ENCODE results near the gene OXA1L.
"Not testable (repeated sequence)": the region's sequence is repeated elsewhere in the genome, so short reads cannot be mapped to it uniquely, and the experiment has no call there.

Gene OXA1L

DNA sequence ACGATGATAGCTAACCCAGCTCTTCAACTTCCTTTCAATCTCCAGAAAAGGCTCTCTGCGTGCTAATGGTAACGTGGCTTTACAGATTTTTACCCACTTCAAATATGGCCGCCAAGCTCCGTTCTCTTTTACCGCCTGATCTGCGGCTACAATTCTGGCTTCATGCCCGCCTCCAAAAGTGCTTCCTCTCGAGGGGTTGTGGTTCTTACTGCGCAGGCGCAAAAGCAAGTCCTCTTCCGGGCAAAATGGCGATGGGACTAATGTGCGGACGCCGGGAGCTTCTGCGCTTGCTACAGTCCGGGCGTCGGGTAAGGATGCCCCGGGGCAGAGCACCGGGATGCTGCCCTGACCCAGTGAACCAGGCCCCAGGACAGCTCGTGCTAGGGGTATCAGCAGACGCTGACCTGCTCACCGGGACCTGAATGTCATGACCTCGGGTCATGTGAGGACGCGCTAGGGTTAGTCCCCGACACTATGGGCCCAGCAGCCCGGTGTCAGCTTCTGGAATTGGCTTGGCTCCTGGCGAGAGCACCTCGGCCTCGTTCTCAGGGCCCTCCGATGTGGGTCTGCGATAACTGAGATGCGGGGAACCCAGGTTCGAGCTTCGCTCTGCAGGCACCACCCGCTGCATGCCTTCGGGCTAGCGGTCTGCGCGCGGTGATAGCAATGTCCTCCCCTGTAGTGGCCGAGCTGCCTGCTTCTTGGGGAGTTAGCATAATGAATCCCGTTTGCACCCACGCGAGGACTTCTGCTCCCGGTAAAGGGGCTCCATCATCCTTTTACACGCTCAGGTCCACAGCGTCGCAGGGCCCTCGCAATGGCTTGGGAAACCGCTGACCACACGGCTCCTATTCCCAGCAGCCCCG, at the start of gene OXA1L:
TSS of gene OXA1L (plus strand) at position 232 of the 866 bp plus-strand sequence. CDS start at position 246, 14 bp downstream.
- peak; percentile 83 for FAIRE-seq

DNA sequence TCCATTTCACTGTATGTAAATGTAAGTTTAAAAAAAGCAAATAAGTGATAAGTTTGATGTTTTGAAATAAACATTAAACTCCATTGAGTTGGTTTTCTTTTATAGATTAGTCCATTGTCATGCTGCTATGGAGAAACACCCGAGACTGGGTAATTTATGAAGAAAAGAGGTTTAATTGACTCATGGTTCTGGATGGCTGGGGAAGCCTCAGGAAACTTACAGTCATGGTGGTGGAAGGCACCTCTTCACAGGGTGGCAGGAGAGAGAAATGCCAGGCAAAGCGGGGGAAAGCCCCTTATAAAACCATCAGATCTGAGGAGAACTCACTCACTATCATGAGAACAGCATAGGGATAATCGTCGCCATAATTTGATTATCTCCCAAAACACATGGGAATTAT, 48.4 kb upstream of the OXA1L start:
- FAIRE-seq, result no peak

DNA sequence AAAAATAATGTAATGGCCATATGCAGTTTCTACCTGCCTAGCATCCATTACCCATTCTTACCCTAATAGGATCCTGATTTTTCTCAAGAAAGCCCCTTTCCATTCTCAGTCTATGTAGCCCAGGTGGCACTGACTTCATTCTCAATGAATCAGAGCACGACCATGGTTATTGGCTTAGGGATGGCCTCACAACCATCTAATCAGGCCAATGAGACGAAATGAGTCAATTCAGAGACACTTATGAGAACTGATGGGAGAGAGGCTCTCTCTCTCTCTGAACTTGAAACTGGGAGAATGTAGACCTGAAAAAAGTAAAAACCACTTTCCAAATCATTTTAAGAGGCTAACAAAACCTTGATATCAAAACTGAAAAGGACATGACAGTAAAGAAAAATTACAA, 45.3 kb upstream of the OXA1L start:
- no peak for FAIRE-seq

DNA sequence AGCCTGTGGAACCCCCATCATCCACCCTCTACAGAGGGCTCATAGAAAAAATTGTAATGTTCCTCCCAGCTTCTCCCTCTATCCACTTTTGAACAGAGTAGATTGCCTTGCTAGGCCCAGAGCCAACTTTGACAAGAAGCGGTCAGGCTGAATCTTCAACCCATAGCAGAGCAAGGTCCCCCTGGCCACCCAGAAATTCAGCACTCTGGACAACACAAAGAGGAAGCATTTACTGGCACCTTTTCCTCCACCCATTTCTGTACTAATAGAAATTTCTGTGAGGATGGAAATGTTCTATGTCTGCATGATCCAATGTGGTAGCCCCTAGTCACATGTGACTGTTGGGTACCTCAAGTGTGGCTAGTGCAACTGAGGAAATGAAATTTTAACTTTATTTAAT, 42.7 kb upstream of the OXA1L start:
- no peak for FAIRE-seq

DNA sequence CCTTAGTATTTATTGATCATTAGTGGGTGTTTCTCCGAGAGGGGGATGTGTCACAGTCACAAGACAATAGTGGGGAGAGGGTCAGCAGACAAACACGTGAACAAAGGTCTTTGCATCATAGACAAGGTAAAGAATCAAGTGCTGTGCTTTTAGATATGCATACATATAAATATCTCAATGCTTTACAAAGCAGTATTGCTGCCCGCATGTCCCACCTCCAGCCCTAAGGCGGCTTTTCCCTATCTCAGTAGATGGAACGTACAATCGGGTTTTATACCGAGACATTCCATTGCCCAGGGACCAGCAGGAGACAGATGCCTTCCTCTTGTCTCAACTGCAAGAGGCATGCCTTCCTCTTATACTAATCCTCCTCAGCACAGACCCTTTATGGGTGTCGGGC, 41.6 kb upstream of the OXA1L start:
- not testable (repeated sequence) for FAIRE-seq

DNA sequence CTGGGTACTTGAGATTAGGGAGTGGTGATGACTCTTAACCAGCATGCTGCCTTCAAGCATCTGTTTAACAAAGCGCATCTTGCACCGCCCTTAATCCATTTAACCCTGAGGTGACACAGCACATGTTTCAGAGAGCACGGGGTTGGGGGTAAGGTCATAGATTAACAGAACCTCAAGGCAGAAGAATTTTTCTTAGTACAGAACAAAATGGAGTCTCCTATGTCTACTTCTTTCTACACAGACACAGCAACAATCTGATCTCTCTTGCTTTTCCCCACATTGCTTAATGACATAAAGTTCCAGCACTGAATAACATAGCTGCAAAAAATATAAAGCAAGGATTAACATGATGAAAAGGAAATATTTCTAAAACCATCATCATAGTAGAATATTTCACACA, 41.1 kb upstream of the OXA1L start:
- FAIRE-seq, result not testable (repeated sequence)

DNA sequence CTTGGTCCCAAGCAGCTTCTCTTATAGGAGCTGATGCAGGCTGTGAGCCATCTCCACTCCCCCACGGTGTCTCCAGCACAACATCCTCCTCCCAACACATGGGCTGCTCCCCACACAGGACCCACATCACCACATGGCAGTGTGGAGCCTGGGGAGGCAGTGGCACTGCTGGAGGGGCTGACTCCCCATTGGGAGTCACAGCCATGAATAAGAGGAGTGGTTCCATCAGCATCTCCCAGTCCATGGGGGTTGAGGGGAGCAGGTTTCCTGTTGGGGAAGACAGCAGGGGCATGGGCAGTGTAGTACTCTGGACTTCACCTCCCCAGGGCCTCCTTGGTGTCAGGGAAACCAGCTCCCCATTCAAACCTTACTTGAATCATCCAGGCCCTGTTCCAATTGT, 40.5 kb upstream of the OXA1L start:
- FAIRE-seq, result no peak

DNA sequence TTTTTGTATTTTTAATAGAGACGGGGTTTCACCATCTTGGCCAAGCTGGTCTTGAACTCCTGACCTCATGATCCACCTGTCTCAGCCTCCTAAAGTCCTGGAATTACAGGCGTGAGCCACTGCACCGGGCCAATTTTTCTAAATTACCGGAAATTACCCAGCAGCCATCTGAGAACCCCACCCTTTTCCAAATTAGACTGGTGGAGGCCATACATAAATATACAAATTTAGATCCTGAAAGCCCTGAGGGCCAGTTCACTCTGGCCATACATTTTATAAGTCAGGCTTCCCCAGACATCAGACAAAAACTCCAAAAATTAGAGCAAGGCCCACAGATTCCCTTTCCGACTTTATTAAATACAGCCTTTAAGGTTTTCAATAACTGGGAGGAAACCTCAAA, 34.4 kb upstream of the OXA1L start:
- not testable (repeated sequence) for FAIRE-seq

DNA sequence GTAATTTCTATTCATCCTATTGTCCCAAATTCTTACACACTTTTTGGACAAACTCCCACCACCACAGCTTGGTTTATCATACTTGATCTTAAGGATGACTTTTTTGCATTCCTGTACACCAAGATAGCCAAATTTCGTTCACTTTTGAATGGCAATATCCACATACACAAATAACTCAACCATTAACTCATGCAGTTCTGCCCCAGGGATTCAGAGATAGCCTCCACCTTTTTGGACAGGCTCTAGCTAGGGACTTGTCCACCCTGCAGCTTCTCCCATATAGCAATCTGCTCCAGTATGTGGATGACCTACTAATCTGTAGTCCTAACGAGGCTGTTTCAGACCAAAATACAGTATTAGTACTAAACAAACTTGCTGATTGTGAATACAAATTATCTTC, 32.7 kb upstream of the OXA1L start:
- no peak for FAIRE-seq

DNA sequence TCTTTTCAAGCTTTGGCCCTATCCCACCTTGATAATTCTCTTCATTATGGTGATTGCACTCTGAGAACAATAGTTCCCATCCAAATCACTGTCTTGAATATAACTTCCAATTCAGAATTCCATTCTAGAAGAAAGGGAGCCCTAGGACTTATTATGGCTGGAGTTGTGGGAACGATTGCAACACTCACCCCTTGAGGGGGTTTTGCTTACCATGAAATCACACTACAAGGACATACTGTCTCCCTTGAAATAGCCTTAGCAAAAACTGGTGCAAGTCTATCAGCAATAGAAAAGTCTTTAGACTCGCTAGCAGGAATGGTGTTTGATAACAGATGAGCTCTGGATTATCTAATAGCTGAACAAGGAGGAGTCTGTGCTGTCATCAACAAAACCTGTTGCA, 31.4 kb upstream of the OXA1L start:
- FAIRE-seq, result no peak

DNA sequence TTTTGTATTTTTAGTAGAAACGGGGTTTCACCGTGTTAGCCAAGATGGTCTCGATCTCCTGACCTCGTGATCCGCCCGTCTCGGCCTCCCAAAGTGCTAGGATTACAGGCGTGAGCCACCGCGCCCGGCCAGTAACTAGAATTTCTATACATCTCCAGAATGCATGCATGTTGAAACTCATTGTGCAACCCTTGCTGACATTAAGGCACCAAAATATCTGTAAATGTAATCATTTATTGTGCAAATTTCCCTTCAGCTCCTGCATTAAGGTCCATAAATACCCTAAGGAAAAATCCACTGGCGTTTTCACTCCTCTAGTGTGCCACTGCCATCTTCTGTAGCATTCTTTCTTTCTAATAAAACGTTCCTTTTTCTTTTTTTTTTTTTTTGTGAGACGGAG, 30.1 kb upstream of the OXA1L start:
- not testable (repeated sequence) for FAIRE-seq

DNA sequence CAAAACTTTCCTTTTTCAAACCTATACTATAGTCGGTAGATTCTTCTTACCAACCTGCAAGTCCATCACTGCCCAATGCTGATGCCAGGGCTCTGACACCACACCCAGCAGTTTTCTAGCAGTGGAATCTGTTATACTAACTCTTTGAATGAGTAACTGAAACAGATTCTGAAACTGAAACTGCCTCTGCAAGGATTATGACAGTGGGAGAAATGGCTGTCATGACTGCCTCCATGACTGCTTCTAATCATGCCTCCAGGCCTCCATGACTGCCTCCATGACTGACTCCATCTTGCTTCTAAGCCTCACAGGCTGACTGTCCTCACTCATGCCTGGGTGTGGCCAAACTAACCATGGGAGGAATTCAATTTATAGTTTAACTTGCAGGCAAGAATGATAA, 29.4 kb upstream of the OXA1L start:
- no peak for FAIRE-seq

DNA sequence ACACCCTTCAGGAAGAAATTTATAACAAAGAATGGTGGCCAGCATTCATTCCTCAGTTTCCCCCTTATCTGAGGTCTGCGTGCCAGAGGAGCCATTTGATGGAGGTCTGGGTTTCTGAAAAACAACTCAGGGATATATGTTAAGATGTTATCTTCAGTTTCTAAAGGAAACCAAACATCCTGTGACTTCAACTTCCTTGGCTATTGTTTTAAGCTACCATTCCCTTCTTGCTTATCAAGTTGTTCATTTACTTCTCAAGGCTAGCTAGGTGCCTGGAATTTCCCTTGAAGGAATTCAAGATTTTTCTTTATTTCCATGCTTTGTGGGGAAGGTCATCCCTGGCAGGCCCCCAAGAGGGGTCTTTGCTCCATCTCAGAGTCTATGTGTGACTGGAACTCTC, 27.1 kb upstream of the OXA1L start:
- FAIRE-seq, result no peak

DNA sequence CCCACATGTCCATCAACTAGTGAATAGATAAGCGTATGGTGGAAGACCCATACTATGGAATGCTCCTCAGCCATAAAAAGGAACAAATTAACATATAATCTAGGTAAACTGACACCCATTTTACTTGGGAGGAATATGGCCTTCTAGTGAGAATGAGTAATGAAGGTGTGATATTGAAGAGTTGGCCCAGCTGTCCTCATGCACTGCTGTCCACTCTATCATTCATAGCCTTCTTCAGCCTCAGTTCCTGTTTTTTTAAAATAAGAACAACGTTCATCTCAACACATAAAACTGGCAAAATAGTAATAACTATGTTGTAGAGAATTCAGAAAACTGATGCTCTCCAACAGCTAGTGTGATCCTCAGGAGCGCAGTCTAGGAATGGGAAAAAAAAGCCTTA, 26.5 kb upstream of the OXA1L start:
- no peak for FAIRE-seq

DNA sequence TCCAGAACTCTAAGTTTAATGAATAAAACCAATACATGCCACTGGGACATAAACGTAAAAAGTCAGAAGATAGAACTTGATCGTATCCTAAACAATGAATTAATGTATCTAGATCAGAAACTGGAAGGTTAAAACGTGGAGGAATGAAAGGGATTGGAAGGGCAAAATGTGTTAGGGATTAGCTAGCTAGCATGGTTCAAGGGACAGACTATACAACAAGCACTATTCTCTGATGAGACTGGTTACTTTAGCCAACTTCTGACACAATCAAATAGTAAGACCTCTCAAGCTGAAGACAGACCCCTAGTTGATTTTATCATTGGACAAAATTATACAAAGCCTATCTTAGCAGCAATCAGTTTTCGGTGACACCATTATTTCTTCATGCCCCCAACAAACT, 18.7 kb upstream of the OXA1L start:
- no peak for FAIRE-seq

DNA sequence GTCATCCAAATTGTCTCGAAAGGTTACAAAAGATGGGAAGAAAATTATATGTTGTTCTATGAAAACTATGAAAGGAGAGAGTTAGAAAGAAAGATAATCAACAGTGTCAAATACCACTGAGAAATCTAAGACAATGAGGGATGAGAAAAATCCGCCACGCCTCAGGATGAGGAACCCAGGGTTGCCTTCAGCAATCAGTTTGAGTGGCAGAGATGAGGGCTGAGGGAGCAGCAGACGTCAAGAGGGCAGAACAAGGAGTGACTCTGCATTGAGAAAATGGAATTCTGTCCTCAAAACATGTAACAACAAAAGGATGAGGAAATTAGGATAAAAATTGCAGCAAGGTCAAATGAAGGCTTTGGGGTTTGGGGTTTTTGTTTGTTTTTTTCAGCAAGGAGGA, 18.3 kb upstream of the OXA1L start:
- FAIRE-seq, result no peak

DNA sequence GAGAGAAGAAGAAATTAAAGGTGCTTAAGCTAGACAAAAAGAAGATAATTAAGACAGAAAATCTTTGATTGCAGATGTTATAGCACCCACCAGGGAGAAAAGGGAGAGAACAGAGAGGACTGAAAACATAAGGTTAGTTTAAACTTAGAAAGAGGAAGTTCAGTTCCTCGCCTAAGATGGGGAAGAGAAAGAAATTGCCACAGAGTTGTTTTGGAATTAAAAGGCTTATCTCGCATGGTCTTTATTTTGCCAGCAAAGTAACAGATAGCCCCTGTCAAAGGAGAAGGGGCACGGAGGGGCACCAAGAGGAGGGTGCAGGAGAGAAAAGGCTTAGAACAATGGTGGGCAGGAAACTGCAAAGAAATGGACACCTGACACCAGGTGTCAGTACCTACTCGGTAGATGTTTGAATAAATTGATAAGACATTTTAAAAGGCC, 17.8 kb upstream of the OXA1L start:
- no peak for FAIRE-seq

DNA sequence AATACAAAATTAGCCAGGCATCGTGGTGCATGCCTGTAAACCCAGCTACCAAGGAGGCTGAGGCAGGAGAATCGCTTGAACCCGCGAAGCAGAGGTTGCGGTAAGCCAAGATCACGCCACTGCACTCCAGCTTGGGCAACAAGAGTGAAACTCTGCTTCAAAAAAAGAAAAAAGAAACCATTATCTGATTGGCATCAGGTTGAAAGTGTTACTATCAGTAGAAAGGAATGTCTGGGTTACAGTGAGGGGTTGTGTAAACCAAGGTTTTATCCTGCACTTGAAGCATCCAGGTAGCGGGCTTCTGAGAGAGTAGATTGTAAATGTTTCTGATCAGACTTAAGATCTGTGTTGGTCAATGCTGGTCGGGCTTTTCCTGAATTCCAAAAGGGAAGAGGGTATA, 14.1 kb upstream of the OXA1L start:
- no peak for FAIRE-seq

DNA sequence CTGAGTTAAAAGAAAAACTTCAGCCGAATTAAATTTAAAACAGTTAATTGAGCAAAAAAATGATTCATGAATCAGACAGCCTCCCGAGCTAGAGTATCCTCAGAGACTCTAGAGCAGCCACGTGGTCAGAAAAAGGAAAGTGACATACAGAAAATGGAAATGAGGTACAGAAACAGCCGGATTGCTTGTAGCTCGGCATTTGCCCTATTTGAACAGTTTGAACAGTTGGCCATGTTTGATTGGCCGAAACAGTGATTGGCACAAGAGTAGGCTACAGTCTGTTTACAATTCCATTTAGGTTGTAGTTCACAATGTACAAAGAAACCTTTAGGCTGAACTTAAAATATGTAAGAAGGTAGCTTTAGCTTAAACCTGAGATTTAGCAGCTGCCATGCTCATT, 12.9 kb upstream of the OXA1L start:
- FAIRE-seq, result no peak

DNA sequence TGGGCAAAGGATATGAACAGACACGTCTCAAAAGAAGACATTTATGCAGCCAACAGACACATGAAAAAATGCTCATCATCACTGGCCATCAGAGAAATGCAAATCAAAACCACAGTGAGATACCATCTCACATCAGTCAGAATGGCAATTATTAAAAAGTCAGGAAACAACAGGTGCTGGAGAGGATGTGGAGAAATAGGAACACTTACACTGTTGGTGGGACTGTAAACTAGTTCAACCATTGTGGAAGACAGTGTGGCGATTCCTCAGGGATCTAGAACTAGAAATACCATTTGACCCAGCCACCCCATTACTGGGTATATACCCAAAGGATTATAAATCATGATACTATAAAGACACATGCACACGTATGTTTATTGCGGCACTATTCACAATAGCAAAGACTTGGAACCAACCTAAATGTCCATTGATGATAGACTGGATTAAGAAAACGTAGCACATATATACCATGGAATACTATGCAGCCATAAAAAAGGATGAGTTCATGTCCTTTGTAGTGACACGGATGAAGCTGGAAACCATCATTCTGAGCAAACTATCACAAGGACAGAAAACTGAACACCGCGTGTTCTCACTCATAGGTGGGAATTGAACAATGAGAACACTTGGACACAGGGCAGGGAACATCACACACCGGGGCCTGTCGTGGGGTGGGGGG, 8.4 kb upstream of the OXA1L start:
- FAIRE-seq, result not testable (repeated sequence)

DNA sequence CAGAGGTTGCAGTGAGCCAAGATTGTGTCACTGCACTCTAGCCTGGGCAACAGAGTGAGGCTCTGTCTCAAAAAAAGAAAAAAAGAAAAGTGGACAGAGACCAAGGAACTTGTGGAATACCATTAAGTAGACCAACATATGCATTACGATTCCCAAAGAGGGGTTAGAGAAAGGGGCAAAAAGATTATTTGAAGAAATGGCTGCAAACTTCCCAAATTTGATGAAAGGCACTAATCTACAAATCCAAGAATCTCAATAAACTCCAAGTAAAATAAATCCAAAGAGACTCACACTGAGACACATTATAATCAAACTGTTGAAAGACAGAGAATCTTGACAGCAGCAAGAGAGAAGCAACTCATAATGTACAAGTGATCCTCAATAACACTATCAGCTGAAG, 4.8 kb upstream of the OXA1L start:
- no peak for FAIRE-seq

DNA sequence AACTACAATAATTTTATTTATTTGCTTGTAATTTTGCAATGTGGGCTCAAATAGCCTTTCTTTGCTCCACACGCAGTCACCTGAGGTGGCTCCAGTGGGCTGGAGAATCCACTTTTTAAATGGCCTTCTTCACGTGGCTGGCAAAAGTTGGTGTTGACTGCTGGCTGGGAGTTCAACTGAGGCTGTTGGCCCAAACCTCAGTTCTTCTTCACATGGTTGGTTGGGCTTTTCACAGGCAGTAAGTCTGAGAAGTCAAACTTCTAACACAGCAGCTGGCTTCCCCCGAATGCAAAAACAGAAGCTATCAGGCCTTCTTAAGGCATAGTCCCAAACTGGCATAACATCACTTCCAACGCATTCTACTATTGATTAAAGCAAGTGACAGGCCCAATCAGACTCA, 2.1 kb upstream of the OXA1L start:
- FAIRE-seq, result no peak

DNA sequence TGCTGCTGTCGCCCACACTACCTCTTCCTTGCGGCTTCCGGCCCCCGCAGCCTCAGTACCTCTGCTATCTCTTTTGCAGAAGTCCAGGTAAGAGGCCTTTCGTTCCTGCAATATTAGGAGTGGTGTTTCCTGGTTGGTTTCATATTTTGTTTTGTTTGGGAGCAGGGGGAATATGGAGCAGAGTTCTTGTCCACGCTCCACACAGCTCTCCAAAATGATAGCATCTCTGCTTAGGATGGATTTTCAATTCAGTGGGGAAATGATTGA, 768 bp downstream of the OXA1L start:
- FAIRE-seq, result no peak

DNA sequence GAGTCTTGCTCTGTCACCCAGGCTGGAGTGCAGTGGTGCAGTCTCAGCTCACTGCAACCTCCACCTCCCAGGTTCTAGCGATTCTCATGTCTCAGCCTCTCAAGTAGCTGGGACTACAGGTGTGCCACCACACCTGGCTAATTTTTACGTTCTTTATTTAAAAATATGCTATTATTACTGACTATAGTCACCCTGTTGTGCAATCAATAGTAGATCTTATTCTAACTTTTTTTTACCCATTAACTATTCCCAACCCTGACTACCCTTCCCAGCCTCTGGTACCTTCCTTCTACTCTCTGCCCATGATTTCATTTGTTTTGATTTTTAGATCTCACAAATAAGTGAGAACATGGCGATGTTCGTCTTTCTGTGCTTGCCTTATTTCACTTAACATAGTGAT, 2.5 kb downstream of the OXA1L start:
- FAIRE-seq, result no peak

DNA sequence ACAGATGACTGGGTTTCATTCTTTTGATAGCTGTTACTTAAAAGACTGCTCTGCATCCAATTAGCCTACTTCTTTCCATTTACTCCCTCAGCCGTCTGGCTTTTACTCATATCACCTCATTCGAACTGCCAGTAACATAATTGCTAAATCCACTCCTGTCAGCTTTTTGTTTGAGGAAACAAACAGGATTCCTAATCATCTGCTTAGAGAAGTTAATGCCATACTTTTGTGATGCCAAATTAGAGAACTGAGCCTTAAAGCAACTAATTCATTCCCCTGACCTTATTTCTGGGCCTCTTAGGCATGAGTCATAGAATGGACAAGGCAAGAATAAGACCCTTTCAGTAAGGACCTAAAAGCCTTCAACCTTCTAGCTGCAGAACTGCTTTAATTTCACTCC, 2.9 kb downstream of the OXA1L start:
- no peak for FAIRE-seq
